Measurements from ENCODE around the gene TMEM107. TPM values are rescaled to one million over a fixed set of nuclear protein-coding genes. Genes with fewer than 3 reads are reported as not detected.

Gene TMEM107
- total RNA-seq, 1 donor from 2014 or later, result 14.7 TPM

DNA sequence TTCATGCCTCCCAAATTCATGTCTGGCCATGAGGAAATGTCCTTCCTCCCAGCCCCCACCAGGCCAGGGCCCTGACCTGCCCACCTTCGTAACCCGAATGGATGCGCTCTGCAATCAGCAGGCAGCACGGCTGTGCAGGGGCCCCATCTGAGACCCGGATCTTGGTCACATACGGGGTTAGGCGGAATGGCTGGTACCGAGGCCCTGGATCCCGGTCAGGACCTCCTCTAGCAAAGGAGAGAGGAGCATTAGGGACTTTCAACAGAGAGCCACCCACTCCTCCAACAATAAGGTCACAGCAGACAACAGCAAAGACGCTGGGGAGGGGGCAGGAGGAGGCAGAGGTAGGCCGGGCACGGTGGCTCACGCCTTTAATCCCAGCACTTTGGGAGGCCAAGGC is 27.6 kb downstream of the TMEM107 start:
- TF ChIP-seq, protein P1, sequence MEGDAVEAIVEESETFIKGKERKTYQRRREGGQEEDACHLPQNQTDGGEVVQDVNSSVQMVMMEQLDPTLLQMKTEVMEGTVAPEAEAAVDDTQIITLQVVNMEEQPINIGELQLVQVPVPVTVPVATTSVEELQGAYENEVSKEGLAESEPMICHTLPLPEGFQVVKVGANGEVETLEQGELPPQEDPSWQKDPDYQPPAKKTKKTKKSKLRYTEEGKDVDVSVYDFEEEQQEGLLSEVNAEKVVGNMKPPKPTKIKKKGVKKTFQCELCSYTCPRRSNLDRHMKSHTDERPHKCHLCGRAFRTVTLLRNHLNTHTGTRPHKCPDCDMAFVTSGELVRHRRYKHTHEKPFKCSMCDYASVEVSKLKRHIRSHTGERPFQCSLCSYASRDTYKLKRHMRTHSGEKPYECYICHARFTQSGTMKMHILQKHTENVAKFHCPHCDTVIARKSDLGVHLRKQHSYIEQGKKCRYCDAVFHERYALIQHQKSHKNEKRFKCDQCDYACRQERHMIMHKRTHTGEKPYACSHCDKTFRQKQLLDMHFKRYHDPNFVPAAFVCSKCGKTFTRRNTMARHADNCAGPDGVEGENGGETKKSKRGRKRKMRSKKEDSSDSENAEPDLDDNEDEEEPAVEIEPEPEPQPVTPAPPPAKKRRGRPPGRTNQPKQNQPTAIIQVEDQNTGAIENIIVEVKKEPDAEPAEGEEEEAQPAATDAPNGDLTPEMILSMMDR (IDR thresholded peaks at IDR 0.05; ENCODE audit: insufficient read depth, low read length, poor library complexity, severe bottlenecking), result no peak
- Histone ChIP-seq H3K27me3 (ENCODE audit: control insufficient read depth, insufficient read depth, low read length) (no peaks in the 10 kb centered on the region), H3K4me3 (ENCODE audit: low read depth, low read length) (no peak overlapping the region), H3K36me3 (ENCODE audit: control insufficient read depth, insufficient read depth, low read length) (peaks cover 10% of the 10 kb centered on the region)
- no peak for DNase-seq (ENCODE audit: low read depth)

DNA sequence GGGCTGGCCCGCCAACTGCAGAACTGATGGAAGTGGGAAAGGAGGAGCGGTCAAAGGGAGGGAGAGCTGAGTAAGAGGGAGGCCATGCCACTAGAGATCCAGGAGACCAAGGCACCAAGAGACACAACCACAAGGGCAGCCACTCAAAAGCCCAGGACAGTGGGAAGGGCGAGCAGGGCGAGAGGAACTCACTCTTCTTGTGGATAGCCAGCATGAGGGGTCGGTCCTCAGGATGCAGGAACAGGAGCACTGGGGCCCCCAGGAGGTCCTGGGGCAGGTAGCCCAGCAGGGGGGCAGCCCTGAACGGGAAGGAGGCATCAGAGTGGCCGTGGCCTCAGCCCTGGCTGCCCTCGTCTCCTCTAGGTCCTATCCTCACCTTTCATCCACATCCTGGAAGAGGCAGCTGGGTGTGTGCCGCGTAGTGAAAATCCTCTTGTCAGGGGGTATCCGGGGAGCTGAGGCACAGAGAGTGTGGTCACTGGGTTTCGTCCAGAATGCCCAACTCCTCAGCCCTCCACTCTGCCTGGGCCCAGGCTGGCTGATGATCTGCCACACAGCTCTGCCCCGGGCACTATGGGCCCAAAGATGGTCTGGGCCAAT is 28.3 kb downstream of the TMEM107 start:
- no peaks in the 10 kb centered on the region for H3K27me3 ChIP-seq (ENCODE audit: control insufficient read depth, insufficient read depth, low read length)
- TF ChIP-seq, protein P1 (IDR thresholded peaks at IDR 0.05; ENCODE audit: insufficient read depth, low read length, poor library complexity, severe bottlenecking), result no peak
- no peak for DNase-seq (ENCODE audit: low read depth)
- H3K4me3 ChIP-seq (ENCODE audit: low read depth, low read length), result no peak overlapping the region
- peaks cover 11% of the 10 kb centered on the region for H3K36me3 ChIP-seq (ENCODE audit: control insufficient read depth, insufficient read depth, low read length)

DNA sequence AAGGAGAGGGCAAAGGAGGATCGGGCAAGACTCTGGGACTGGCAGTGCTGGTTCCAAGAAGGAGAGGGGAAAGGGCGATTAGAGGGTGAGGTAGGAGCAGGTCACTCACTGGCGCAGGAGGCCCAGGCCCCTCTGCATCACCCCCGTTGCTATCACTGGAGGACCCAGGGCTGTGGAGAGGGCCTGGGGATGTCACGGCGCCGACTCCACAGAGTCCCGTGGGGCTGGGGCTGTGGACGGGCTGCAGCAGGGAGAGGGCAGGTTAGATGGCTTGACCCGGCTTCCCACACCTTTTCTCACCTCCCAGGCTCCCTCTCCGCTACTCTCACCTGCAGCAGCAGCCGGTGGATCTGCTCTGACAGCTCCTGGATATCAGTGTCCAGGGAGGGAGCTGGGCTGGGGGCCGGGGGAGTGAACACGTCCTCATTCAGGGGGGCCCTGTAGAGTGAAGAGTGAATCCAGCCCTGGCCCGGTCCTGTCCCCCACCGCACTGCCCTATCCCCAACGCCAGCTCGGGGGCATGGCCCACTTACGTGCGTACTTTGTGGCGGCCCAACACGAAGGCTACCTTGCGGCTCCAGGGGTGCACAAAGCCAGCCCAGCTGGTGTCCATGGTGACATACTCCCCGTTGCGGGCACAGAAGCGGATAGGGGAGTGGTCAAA is 28.9 kb downstream of the TMEM107 start:
- no peaks in the 10 kb centered on the region for H3K27me3 ChIP-seq (ENCODE audit: control insufficient read depth, insufficient read depth, low read length)
- peaks cover 11% of the 10 kb centered on the region for H3K36me3 ChIP-seq (ENCODE audit: control insufficient read depth, insufficient read depth, low read length)
- TF ChIP-seq, protein P1 (IDR thresholded peaks at IDR 0.05; ENCODE audit: insufficient read depth, low read length, poor library complexity, severe bottlenecking), result no peak
- no peak for DNase-seq (ENCODE audit: low read depth)
- no peak overlapping the region for H3K4me3 ChIP-seq (ENCODE audit: low read depth, low read length)

DNA sequence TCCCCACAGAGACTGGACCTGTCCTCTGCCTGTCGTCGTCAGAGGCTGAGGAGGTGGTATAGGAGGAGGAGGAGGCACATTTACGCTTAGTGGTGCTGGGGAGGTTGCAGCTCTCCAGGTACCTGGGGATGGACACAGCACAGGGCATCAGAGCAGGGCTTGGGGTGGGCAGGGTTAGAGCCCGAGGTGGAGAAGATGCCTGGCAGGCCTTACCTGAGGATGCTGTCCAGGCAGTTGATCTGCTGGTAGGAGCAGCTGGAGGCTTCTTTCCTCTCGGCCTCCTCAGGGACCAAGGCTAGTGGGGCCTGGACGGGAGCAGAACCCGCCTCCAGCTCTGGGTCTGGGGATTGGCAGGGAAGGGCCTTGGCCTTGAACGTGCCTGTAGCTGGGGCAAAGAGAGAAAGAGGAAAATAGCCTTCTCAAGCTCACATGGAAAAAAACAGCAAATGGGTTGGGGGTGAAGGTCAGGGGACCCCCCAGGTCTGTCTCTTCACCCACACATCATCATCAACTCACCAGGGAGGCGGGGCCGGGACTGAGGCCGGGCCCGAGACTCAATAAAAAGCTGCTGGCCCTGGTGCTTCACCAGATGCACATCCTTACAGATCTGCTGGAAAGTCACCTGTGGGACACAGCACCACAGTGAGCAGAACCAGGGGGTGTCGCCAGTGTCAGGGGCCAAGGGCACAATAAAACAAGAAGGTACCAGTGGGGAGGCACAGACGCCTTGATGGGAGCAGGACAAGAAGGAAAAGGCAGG is 29.6 kb downstream of the TMEM107 start:
- Histone ChIP-seq H3K36me3 (ENCODE audit: control insufficient read depth, insufficient read depth, low read length) (peaks cover 11% of the 10 kb centered on the region), H3K4me3 (ENCODE audit: low read depth, low read length) (no peak overlapping the region), H3K27me3 (ENCODE audit: control insufficient read depth, insufficient read depth, low read length) (no peaks in the 10 kb centered on the region)
- TF ChIP-seq, protein P1 (IDR thresholded peaks at IDR 0.05; ENCODE audit: insufficient read depth, low read length, poor library complexity, severe bottlenecking), result no peak
- no peak for DNase-seq (ENCODE audit: low read depth)

DNA sequence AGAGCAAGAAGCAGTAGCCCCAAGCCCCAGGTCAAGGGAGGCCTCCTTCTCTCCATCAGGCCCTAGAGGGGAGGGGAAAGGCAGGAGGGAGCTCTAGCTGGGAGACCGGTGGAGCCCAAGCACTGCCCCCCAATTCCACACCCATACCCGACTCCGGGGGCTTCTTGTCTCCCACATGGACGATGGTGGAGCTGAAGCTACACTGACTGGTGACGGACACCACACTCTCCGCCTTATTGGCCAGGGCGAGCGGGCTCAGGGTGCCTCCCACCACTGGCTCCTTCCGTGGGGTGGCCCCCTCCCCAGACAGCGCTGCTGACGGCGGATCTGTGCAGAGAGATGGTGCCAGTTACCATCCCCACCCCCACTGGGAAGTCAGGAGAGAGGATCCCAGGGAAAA is 30.4 kb downstream of the TMEM107 start:
- no peak for DNase-seq (ENCODE audit: low read depth)
- no peaks in the 10 kb centered on the region for H3K27me3 ChIP-seq (ENCODE audit: control insufficient read depth, insufficient read depth, low read length)
- peaks cover 15% of the 10 kb centered on the region for H3K36me3 ChIP-seq (ENCODE audit: control insufficient read depth, insufficient read depth, low read length)
- TF ChIP-seq, protein P1 (IDR thresholded peaks at IDR 0.05; ENCODE audit: insufficient read depth, low read length, poor library complexity, severe bottlenecking), result no peak
- H3K4me3 ChIP-seq (ENCODE audit: low read depth, low read length), result no peak overlapping the region

Data from kidney epithelial cell (primary cell).